Measurements from ENCODE around the gene CAMK1D. TPM values are rescaled to one million over a fixed set of nuclear protein-coding genes. Genes with fewer than 3 reads are reported as not detected.

The CAMK1D gene
- total and polyA plus RNA-seq, 3 donors from 2014 or later, result 10.0 to 14.5 (median 14.0) TPM

- Histone ChIP-seq H3K27ac (no peak overlapping the region), H3K4me1 (no peaks in the 10 kb centered on the region), H3K27me3 (no peaks in the 10 kb centered on the region), H3K9me3 (no peaks in the 10 kb centered on the region), H3K36me3 (ENCODE audit: low read depth, missing control alignments) (no peaks in the 10 kb centered on the region), H3K4me3 (no peak overlapping the region)
- TF ChIP-seq POLR2A (IDR thresholded peaks at IDR 0.05) (no peak), CTCF (IDR thresholded peaks at IDR 0.05) (no peak)
- 66 to 76% methylated on average over 2 of the region's 2 CpGs for WGBS, 2 donors
- intact Hi-C loops (cut with DNase I; ENCODE audit: low total_unique reads), result no loop called here
- no peak for DNase-seq
Measured at GRCh38 chr10:12397941-12398340, 48.6 kb downstream of the CAMK1D start.

GRCh38 chr10:12400266-12400931 lies 51.1 kb downstream of the CAMK1D start:
- H3K27ac ChIP-seq, result no peak overlapping the region
- no peak for DNase-seq
- WGBS, 2 donors, result 85 to 88% methylated on average over 11 of the region's 11 CpGs
- no peaks in the 10 kb centered on the region for H3K9me3 ChIP-seq
- H3K4me3 ChIP-seq, result no peak overlapping the region
- TF ChIP-seq POLR2A (IDR thresholded peaks at IDR 0.05) (no peak), CTCF (IDR thresholded peaks at IDR 0.05) (no peak)
- intact Hi-C loops (cut with DNase I; ENCODE audit: low total_unique reads), result no loop called here
- H3K36me3 ChIP-seq (ENCODE audit: low read depth, missing control alignments), result no peaks in the 10 kb centered on the region
- no peaks in the 10 kb centered on the region for H3K4me1 ChIP-seq
- H3K27me3 ChIP-seq, result no peaks in the 10 kb centered on the region

- Histone ChIP-seq H3K9me3 (no peaks in the 10 kb centered on the region), H3K4me3 (no peak overlapping the region), H3K4me1 (no peaks in the 10 kb centered on the region), H3K27me3 (no peaks in the 10 kb centered on the region), H3K36me3 (ENCODE audit: low read depth, missing control alignments) (no peaks in the 10 kb centered on the region), H3K27ac (no peak overlapping the region)
- WGBS, 2 donors, result 95 to 100% methylated on average over 2 of the region's 2 CpGs
- no peak for DNase-seq
- TF ChIP-seq POLR2A (IDR thresholded peaks at IDR 0.05) (no peak), CTCF (IDR thresholded peaks at IDR 0.05) (no peak)
- intact Hi-C loops (cut with DNase I; ENCODE audit: low total_unique reads), result no loop called here
Measured at GRCh38 chr10:12401466-12401865, 52.1 kb downstream of the CAMK1D start.

- Histone ChIP-seq H3K9me3 (no peaks in the 10 kb centered on the region), H3K27me3 (no peaks in the 10 kb centered on the region), H3K27ac (no peak overlapping the region), H3K36me3 (ENCODE audit: low read depth, missing control alignments) (no peaks in the 10 kb centered on the region), H3K4me3 (no peak overlapping the region), H3K4me1 (no peaks in the 10 kb centered on the region)
- intact Hi-C loops (cut with DNase I; ENCODE audit: low total_unique reads), result no loop called here
- WGBS, 2 donors, result 84 to 87% methylated on average over 9 of the region's 9 CpGs
- no peak for TF ChIP-seq POLR2A (IDR thresholded peaks at IDR 0.05)
- TF ChIP-seq CTCF (IDR thresholded peaks at IDR 0.05), result no peak
- no peak for DNase-seq
Measured at GRCh38 chr10:12403119-12403518, 53.8 kb downstream of the CAMK1D start.

Measured in testis (tissue), 3 donors.